PC-3 (cell line): ENCODE data around the gene PRDX6.

ENCODE experiments used
- EZH2 ChIP-seq: fragments of 300-600 bp; sonication (generic); IDR thresholded peaks from one replicate; pipeline ENCODE4 v1.6.1; 2017; ENCODE audit warnings: antibody characterized with exemption, mild to moderate bottlenecking, low read length; ENCODE audit not compliant: unreplicated experiment
- EZH2phosphoT487 ChIP-seq: fragments of 300-600 bp; sonication (generic); IDR thresholded peaks from 2 replicates; pipeline ENCODE4 v1.6.1; 2018; ENCODE audit warnings: mild to moderate bottlenecking, antibody characterized with exemption, low read length, borderline replicate concordance
- TF ChIP-seq, protein P1 (sequence below): fragments of 300-600 bp; sonication (generic); conservative IDR thresholded peaks from 2 replicates; pipeline ENCODE4 v1.5.1; 2017; ENCODE audit warnings: antibody characterized with exemption, low read depth, mild to moderate bottlenecking, low read length

DNA sequence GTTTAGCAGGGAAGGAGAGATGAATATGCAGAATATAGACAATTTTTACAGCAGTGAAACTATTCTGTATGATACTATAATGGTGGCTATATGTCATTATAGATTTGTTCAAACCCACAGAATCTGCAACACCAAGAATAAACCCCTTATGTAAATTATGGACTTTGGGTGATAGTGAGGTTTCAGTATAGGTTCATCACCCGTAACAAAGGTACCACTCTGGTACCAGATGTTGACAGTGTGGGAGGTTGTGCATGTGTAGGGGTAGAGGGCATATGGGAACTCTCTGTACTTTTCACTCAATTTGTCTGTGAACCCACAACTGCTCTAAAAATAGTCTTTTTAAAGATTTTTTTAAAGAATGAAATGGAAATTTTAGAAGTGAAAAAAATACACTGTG is 29.9 kb upstream of the PRDX6 start:
- TF ChIP-seq, protein P1, sequence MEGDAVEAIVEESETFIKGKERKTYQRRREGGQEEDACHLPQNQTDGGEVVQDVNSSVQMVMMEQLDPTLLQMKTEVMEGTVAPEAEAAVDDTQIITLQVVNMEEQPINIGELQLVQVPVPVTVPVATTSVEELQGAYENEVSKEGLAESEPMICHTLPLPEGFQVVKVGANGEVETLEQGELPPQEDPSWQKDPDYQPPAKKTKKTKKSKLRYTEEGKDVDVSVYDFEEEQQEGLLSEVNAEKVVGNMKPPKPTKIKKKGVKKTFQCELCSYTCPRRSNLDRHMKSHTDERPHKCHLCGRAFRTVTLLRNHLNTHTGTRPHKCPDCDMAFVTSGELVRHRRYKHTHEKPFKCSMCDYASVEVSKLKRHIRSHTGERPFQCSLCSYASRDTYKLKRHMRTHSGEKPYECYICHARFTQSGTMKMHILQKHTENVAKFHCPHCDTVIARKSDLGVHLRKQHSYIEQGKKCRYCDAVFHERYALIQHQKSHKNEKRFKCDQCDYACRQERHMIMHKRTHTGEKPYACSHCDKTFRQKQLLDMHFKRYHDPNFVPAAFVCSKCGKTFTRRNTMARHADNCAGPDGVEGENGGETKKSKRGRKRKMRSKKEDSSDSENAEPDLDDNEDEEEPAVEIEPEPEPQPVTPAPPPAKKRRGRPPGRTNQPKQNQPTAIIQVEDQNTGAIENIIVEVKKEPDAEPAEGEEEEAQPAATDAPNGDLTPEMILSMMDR: no peak
- no peak for TF ChIP-seq EZH2
- TF ChIP-seq EZH2phosphoT487: no peak
